SK-N-SH treated with all-trans-retinoic acid at 6 μM for 48 hours (cell line): ENCODE results near the gene CDK3.

Source experiments
- ATAC-seq: fragments of 200-7000 bp; cut with Tn5 transposase; 3 replicates; pipeline ENCODE4 v1.9.1; 2020; ENCODE audit warnings: mild to moderate bottlenecking, moderate library complexity
- ARNTL ChIP-seq: fragments of 450-650 bp; formaldehyde crosslinking; IDR thresholded peaks from 2 replicates; pipeline ENCODE4 v1.5.0; 2020; ENCODE audit warnings: low read depth, mild to moderate bottlenecking, moderate library complexity, borderline replicate concordance
- BACH2 ChIP-seq: fragments of 250-450 bp; sonication (Bioruptor Pico); IDR thresholded peaks from 2 replicates; pipeline ENCODE4 v1.9.0; 2021; ENCODE audit warnings: mild to moderate bottlenecking, borderline replicate concordance
- CSDC2 ChIP-seq: fragments of 250-450 bp; sonication (Bioruptor Pico); IDR thresholded peaks from 2 replicates; pipeline ENCODE4 v1.5.0; 2020; ENCODE audit warnings: mild to moderate bottlenecking, moderate library complexity
- GLIS3 ChIP-seq: fragments of 250-450 bp; sonication (Bioruptor Pico); IDR thresholded peaks from 2 replicates; pipeline ENCODE4 v1.5.0; 2020; ENCODE audit warnings: mild to moderate bottlenecking, moderate library complexity
- ISL1 ChIP-seq: fragments of 250-450 bp; sonication (Bioruptor Pico); IDR thresholded peaks from 2 replicates; pipeline ENCODE4 v2.1.2; 2022; ENCODE audit warnings: mild to moderate bottlenecking, moderate library complexity
- OSR1 ChIP-seq: fragments of 250-450 bp; sonication (Bioruptor Pico); IDR thresholded peaks from 2 replicates; pipeline ENCODE4 v1.8.0; 2022; ENCODE audit warnings: moderate library complexity, mild to moderate bottlenecking, inconsistent platforms
- PATZ1 ChIP-seq: fragments of 250-450 bp; sonication (Bioruptor Pico); IDR thresholded peaks from 2 replicates; pipeline ENCODE4 v1.8.0; 2020; ENCODE audit warnings: mild to moderate bottlenecking, moderate library complexity, borderline replicate concordance
- POU6F1 ChIP-seq: fragments of 250-450 bp; sonication (Bioruptor Pico); IDR thresholded peaks from 2 replicates; pipeline ENCODE4 v1.8.0; 2021; ENCODE audit warnings: low read depth, mild to moderate bottlenecking, moderate library complexity, borderline replicate concordance
- PPARA ChIP-seq: fragments of 250-450 bp; sonication (Bioruptor Pico); IDR thresholded peaks from 2 replicates; pipeline ENCODE4 v1.5.0; 2020; ENCODE audit warnings: mild to moderate bottlenecking, borderline replicate concordance
- RARB ChIP-seq: fragments of 250-450 bp; sonication (Bioruptor Pico); IDR thresholded peaks from 2 replicates; pipeline ENCODE4 v1.8.0; 2021; ENCODE audit warnings: mild to moderate bottlenecking, moderate library complexity
- SNAI2 ChIP-seq: fragments of 250-450 bp; sonication (Bioruptor Pico); IDR thresholded peaks from 2 replicates; pipeline ENCODE4 v1.5.0; 2020; ENCODE audit warnings: mild to moderate bottlenecking, moderate library complexity
- TCF4 ChIP-seq: fragments of 250-450 bp; sonication (Bioruptor Pico); IDR thresholded peaks from 2 replicates; pipeline ENCODE4 v1.8.0; 2021; ENCODE audit warnings: mild to moderate bottlenecking, moderate library complexity, borderline replicate concordance
- TOX ChIP-seq: fragments of 250-450 bp; sonication (Bioruptor Pico); IDR thresholded peaks from 2 replicates; pipeline ENCODE4 v1.8.0; 2021; ENCODE audit warnings: mild to moderate bottlenecking, moderate library complexity, borderline replicate concordance
- ZFP3 ChIP-seq: fragments of 250-450 bp; sonication (Bioruptor Pico); IDR thresholded peaks from 2 replicates; pipeline ENCODE4 v1.5.0; 2020; ENCODE audit warnings: mild to moderate bottlenecking, moderate library complexity
- ZFP30 ChIP-seq: fragments of 450-650 bp; formaldehyde crosslinking; IDR thresholded peaks from 2 replicates; pipeline ENCODE4 v1.5.0; 2022; ENCODE audit warnings: mild to moderate bottlenecking, moderate library complexity
- ZNF565 ChIP-seq: fragments of 450-650 bp; formaldehyde crosslinking; conservative IDR thresholded peaks from 2 replicates; pipeline ENCODE4 v1.5.0; 2020; ENCODE audit warnings: low read depth, mild to moderate bottlenecking, moderate library complexity
- ZNF70 ChIP-seq: fragments of 450-650 bp; formaldehyde crosslinking; IDR thresholded peaks from 2 replicates; pipeline ENCODE4 v1.5.0; 2020; ENCODE audit warnings: mild to moderate bottlenecking, moderate library complexity
- ZNF8 ChIP-seq: fragments of 450-650 bp; formaldehyde crosslinking; IDR thresholded peaks from 2 replicates; pipeline ENCODE4 v1.5.0; 2020; ENCODE audit warnings: mild to moderate bottlenecking, moderate library complexity
- TF ChIP-seq, protein P1 (sequence below): fragments of 250-450 bp; sonication (Bioruptor Pico); IDR thresholded peaks from 2 replicates; pipeline ENCODE4 v1.5.0; 2020; ENCODE audit warnings: mild to moderate bottlenecking, moderate library complexity
- TF ChIP-seq, protein P2 (sequence below): fragments of 250-450 bp; sonication (Bioruptor Pico); IDR thresholded peaks from 2 replicates; pipeline ENCODE4 v1.5.1; 2020; ENCODE audit warnings: low read depth, mild to moderate bottlenecking, moderate library complexity
- TF ChIP-seq, protein P3 (sequence below): fragments of 250-450 bp; sonication (Bioruptor Pico); IDR thresholded peaks from 2 replicates; pipeline ENCODE4 v1.5.1; 2021; ENCODE audit warnings: mild to moderate bottlenecking, moderate library complexity

CDK3 gene

GRCh38 chr17:76050538-76051467 lies 50.1 kb downstream of the CDK3 start:
- TF ChIP-seq ARNTL (no peak), ZFP30 (no peak), ISL1 (no peak), PATZ1 (CRISPR knock-in tag) (no peak), ZNF70 (no peak), TOX (CRISPR knock-in tag) (no peak), OSR1 (CRISPR knock-in tag) (no peak), BACH2 (no peak), POU6F1 (CRISPR knock-in tag) (no peak), PPARA (CRISPR knock-in tag) (no peak), ZNF565 (no peak), CSDC2 (CRISPR knock-in tag) (no peak), RARB (CRISPR knock-in tag) (no peak), GLIS3 (CRISPR knock-in tag) (no peak), ZFP3 (CRISPR knock-in tag) (no peak), TCF4 (CRISPR knock-in tag) (no peak), SNAI2 (no peak)
- TF ChIP-seq, protein P1, sequence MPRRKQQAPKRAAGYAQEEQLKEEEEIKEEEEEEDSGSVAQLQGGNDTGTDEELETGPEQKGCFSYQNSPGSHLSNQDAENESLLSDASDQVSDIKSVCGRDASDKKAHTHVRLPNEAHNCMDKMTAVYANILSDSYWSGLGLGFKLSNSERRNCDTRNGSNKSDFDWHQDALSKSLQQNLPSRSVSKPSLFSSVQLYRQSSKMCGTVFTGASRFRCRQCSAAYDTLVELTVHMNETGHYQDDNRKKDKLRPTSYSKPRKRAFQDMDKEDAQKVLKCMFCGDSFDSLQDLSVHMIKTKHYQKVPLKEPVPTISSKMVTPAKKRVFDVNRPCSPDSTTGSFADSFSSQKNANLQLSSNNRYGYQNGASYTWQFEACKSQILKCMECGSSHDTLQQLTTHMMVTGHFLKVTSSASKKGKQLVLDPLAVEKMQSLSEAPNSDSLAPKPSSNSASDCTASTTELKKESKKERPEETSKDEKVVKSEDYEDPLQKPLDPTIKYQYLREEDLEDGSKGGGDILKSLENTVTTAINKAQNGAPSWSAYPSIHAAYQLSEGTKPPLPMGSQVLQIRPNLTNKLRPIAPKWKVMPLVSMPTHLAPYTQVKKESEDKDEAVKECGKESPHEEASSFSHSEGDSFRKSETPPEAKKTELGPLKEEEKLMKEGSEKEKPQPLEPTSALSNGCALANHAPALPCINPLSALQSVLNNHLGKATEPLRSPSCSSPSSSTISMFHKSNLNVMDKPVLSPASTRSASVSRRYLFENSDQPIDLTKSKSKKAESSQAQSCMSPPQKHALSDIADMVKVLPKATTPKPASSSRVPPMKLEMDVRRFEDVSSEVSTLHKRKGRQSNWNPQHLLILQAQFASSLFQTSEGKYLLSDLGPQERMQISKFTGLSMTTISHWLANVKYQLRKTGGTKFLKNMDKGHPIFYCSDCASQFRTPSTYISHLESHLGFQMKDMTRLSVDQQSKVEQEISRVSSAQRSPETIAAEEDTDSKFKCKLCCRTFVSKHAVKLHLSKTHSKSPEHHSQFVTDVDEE (CRISPR knock-in tag) = no peak
- TF ChIP-seq, protein P2, sequence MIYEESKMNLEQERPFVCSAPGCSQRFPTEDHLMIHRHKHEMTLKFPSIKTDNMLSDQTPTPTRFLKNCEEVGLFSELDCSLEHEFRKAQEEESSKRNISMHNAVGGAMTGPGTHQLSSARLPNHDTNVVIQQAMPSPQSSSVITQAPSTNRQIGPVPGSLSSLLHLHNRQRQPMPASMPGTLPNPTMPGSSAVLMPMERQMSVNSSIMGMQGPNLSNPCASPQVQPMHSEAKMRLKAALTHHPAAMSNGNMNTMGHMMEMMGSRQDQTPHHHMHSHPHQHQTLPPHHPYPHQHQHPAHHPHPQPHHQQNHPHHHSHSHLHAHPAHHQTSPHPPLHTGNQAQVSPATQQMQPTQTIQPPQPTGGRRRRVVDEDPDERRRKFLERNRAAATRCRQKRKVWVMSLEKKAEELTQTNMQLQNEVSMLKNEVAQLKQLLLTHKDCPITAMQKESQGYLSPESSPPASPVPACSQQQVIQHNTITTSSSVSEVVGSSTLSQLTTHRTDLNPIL (CRISPR knock-in tag) = no peak
- TF ChIP-seq, protein P3, sequence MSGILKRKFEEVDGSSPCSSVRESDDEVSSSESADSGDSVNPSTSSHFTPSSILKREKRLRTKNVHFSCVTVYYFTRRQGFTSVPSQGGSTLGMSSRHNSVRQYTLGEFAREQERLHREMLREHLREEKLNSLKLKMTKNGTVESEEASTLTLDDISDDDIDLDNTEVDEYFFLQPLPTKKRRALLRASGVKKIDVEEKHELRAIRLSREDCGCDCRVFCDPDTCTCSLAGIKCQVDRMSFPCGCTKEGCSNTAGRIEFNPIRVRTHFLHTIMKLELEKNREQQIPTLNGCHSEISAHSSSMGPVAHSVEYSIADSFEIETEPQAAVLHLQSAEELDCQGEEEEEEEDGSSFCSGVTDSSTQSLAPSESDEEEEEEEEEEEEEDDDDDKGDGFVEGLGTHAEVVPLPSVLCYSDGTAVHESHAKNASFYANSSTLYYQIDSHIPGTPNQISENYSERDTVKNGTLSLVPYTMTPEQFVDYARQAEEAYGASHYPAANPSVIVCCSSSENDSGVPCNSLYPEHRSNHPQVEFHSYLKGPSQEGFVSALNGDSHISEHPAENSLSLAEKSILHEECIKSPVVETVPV (CRISPR knock-in tag) = no peak
- ATAC-seq = no peak

GRCh38 chr17:76051561-76051960 lies 50.9 kb downstream of the CDK3 start:
- no peak for ATAC-seq
- TF ChIP-seq ZNF70 = no peak
- TF ChIP-seq ZFP3 (CRISPR knock-in tag) = no peak
- no peak for TF ChIP-seq TCF4 (CRISPR knock-in tag)
- TF ChIP-seq, protein P3 (CRISPR knock-in tag) = no peak
- TF ChIP-seq GLIS3 (CRISPR knock-in tag) = no peak
- TF ChIP-seq CSDC2 (CRISPR knock-in tag) = no peak
- TF ChIP-seq ZNF8 (CRISPR knock-in tag) = no peak
- no peak for TF ChIP-seq BACH2
- TF ChIP-seq, protein P2 (CRISPR knock-in tag) = no peak
- no peak for TF ChIP-seq ARNTL
- TF ChIP-seq PATZ1 (CRISPR knock-in tag) = no peak
- no peak for TF ChIP-seq POU6F1 (CRISPR knock-in tag)
